Measurements from ENCODE around the gene LRRC32.

LRRC32 gene

GRCh38 chr11:76661834-76662434 is 8.6 kb downstream of the LRRC32 start:
- DNase-seq, result no peak

GRCh38 chr11:76661306-76661751 is 9.2 kb downstream of the LRRC32 start:
- DNase-seq, result no peak

- DNase-seq, result no peak
These were observed 9.8 kb downstream of the LRRC32 start for GRCh38 chr11:76660533-76661305.

GRCh38 chr11:76659672-76660532 is 10.6 kb downstream of the LRRC32 start:
- no peak for DNase-seq

- no peak for DNase-seq
These were observed 11.6 kb downstream of the LRRC32 start for GRCh38 chr11:76658651-76659650.

GRCh38 chr11:76658231-76658630 is 12.3 kb downstream of the LRRC32 start:
- DNase-seq, result no peak

- no peak for DNase-seq
These were observed 13.1 kb downstream of the LRRC32 start for GRCh38 chr11:76657187-76658170.

- DNase-seq, result no peak
These were observed 13.9 kb downstream of the LRRC32 start for GRCh38 chr11:76656571-76657081.

GRCh38 chr11:76656050-76656531 is 14.5 kb downstream of the LRRC32 start:
- peak in 1 of 2 experiments; percentile 1 for DNase-seq

GRCh38 chr11:76655501-76656049 is 15.0 kb downstream of the LRRC32 start:
- no peak for DNase-seq

GRCh38 chr11:76654980-76655379 is 15.6 kb downstream of the LRRC32 start:
- DNase-seq, result no peak

GRCh38 chr11:76654298-76654851 is 16.2 kb downstream of the LRRC32 start:
- DNase-seq, result no peak

- peak in 1 of 2 experiments; percentile 1 for DNase-seq
These were observed 16.8 kb downstream of the LRRC32 start for GRCh38 chr11:76653674-76654284.

- DNase-seq, result no peak
These were observed 17.4 kb downstream of the LRRC32 start for GRCh38 chr11:76653012-76653673.

- DNase-seq, result no peak
These were observed 20.6 kb downstream of the LRRC32 start for GRCh38 chr11:76649851-76650372.

GRCh38 chr11:76649011-76649410 is 21.5 kb downstream of the LRRC32 start:
- no peak for DNase-seq

- DNase-seq, result no peak
These were observed 22.5 kb downstream of the LRRC32 start for GRCh38 chr11:76648061-76648460.

GRCh38 chr11:76646882-76647534 is 23.5 kb downstream of the LRRC32 start:
- no peak for DNase-seq
